Stimulated activated CD8-positive, alpha-beta memory T cell treated with anti-CD3 and anti-CD28 coated beads, Interleukin-15, amount 100 ng/mL, for 4 hours (primary cell): ENCODE measurements around the gene PDZRN3.

Experiments
- DNase-seq, 2 donors: peaks; one replicate each; pipeline ENCODE4 v3.0.0-alpha.2; 2020; ENCODE audit warnings: low read depth in 2 of 2

The PDZRN3 gene

DNA sequence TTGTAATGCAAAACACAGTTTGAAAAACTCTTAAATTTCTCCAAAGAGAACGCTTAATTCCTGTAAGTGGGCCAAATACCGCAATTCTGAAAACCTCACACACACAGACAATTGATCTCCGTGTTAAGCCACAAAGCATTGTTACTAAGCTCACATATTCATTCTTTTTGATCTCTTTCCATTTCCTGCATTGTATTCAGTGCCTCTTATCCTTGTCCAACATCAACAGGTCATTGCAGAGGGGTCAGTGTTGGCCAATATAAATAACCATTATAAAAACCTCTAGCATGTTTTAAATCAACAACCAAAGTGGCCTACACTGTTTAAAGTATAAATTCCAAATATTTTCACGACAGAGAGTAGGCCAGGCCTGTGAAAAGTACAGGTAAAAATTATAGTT lies 171.1 kb downstream of the PDZRN3 start:
- no peak for DNase-seq

DNA sequence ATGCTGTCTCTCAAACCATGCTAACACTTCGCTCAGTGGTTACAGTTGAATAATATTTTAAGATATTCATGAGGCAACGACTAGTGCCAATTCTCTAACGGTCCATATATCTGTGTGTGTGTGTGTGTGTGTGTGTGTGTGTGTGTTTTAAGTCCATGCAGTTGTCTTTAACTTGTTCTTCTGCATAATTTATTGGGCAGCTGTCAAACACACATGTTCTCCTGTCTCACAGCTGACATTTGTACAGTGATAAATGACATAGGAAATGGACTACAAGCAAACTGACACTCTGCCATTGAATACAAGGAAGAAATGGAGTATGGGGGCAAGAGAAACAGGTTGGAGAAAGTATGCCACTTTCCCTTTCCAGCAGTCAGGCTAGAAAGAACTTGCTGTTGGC lies 172.0 kb downstream of the PDZRN3 start:
- no peak for DNase-seq

DNA sequence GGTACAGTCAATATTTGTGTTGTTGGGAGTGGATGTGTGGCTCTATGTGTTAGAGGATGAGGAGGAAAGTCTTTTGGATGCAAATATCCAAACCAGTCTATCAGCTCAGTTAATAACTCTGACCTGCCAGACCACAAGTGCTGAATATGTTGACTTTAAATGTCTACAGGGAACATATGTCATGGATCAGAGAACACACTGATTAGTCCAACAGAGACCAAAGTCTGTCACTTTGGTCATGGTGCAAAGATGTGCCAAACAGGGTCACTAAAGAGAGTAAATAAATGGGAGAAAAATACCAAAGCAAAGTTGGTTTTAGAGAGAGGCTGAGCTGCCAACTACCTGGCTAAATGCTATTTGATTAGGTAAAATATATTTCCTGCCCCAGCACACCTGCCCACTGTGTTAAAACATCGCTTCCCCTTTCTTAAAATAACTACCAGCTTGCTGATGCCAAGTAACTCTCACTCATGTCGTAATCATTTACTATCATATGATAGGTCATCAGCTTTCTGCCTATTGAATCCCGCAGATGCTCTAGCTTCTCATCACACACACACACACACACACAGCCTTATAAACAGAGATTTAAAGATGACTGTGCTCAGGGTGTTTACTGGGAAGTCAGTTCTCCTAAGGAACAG lies 173.3 kb downstream of the PDZRN3 start:
- no peak for DNase-seq

DNA sequence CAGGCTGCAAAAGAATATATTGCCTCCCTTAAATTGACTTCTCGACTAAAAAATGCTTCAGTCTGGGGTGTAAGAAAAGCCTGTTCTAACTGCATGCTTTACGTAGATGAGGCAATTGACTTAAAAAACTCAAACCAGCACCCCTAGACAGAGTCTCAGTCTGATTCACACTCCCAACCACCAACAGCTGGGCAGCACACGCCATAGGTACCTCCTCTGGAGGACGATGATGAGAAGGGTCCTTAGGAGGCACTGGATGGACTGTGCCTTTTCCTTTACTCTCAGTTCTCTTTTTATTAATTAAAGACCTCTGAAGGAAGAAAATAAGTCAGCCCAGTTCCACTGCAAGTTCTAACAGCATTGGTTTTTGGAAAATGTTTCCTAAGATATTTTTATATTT lies 175.0 kb downstream of the PDZRN3 start:
- DNase-seq = no peak

DNA sequence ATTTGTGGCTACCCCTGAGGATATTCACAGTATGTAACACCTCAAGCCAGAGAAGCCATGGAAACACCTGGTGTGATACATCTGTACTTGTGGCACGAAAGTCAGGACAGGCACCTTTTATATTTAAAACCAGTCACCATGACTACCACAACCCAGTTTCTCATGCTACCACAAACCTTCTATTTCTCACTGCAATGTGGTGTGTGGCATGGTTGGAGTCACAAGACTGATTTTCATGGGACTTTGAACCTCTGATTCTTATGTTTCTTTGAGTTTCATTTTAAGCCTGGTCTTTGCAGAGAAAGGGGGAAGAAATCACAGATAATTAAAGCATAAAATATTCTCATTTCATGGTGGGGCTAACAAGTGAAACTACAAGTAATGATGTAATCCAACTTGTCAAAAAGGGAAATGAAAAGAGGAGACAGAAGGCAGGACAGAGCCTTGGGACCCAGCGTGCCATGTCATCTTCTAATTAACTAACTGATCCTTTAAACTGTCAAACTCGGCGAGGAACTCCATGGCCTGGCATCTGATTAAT lies 175.9 kb downstream of the PDZRN3 start:
- no peak for DNase-seq

DNA sequence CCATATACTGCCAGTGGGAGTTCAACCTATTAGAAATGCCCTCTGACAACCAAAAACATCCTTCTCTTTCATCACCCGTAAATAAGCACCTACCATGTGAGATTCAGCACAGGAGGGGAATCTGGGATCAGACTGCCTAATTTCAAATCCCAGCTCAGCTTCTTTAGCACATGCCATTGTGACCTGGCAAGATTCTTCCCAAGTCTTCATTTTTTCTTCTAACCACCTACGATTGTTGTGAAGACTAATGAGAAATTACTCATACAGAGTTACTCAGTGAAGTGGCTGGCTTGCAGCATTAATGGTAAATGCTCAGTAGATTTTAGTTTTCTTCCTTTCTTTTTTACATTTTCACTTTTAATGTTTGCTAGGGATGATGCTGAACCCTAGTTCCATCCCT lies 176.7 kb downstream of the PDZRN3 start:
- DNase-seq = no peak

DNA sequence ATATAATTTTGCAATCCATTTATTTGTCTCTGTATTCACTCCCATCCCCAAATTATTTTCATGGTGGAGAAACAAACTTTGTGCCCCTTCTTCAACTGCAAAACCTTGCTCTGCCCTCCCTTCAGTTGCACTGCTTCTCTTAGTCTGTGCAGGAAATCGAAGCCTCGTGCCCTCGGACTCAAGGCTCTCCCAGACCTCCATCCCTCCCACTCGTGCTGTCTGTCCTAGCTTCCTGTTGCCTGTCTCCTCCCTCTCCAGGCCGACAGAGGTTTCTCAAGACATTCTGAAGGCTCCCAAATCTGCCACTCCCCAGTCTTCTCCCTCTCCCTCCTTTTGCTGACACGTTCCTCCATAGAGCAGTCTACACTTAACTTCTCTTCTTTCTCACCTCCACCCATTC lies 177.6 kb downstream of the PDZRN3 start:
- DNase-seq = no peak

DNA sequence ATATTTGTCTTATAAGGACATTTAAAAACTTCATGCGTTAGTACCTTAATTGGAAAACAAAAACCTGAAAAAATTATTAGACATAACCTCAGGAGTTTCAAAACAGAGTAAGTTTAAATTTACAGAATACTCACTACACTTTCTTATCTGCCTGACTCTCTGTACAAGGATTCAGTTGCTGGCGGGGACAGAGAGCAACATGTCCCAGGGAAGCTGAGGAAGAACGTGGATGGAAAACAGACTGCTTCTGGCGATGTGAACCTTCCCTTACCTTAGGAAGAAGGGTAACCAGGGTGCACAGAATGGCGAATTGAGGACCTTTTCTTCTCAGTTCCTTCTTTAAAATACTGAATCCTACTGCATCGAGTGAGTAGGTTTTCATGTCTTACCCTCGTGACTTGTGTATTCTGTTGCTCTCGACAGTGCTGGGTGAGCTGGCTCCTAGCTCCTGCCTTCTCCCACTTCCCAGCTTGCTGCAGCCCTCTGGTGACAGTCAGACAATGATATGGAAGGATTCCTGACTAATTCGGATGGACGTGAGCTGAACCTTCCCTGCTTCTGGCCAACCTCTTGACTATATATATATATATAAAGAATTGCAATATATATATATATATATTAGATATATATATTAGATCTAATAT lies 178.2 kb downstream of the PDZRN3 start:
- DNase-seq = no peak

DNA sequence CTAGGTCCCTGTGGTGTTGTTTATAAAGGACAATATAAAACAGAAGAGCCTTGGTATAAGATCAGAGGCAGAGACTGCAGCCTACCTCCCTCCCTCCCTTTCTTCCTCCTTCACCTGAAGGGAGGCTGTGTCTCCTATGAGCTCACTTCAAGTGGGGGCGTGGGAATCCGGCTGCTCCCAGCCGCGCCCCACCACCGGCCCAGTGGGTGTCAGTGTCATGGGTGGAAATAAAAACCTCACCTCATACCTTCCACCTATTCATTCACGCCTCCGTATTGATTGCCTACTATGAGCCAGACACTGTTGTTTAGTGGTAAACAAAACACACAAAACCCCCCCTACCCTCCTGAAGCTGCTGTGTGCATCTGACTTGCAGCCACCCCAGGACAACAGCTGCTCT lies 181.9 kb downstream of the PDZRN3 start:
- no peak for DNase-seq

DNA sequence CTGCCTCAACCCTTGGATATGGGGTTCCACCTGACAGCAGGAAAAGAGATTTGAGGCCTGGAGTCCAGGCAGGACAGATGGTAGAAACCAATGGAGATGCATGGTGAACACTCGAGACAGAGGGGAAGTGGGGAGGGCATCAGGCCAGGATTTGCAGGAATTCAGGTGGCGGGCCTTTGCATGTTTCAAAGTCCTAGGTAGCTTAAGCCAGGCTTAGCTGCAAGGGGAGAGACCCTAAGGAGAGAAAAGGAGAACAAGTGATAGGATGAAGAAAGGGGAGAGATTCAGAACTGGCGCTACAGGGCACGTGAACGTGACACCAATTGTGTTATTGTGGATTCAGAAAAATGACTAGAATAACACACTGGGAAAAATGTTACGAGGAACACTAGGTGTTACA lies 182.6 kb downstream of the PDZRN3 start:
- DNase-seq = no peak

DNA sequence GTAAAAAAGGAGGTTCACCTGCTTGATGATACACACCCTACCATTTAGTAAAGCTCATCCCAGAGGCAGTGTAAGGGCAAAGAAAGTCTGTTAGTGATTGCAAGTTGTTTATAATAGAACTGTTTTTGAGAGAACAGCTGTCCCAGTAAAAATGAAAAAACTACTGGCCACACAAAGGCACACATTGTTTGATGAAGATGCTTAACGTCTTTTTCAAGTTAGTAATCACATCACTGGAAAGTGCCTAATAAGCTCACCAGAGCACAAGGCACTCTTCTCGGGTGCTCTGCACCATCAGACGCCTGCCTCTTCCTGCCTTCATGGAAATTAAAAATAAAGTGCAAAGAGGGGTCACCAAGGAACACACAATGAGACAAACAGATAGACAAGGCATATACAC lies 186.9 kb downstream of the PDZRN3 start:
- no peak for DNase-seq

DNA sequence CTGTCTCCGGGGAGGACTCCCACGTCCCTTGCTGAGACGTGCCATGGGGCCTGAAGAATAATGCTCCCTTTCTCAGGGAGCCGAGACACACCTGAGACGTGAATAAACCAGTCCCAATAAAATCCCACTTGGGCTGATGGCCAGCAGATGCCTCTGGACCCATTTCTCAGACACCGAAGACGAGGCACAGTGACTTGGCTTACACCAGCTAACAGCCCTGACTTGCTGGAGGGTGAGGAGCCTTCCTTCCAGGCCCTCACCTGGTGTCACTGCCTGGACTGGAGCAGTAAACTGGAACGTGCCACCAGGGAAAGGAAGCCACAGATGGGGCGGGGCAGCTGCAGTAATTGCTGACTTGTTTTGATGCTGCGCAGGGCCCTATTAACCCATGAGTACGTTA lies 189.7 kb downstream of the PDZRN3 start:
- no peak for DNase-seq

DNA sequence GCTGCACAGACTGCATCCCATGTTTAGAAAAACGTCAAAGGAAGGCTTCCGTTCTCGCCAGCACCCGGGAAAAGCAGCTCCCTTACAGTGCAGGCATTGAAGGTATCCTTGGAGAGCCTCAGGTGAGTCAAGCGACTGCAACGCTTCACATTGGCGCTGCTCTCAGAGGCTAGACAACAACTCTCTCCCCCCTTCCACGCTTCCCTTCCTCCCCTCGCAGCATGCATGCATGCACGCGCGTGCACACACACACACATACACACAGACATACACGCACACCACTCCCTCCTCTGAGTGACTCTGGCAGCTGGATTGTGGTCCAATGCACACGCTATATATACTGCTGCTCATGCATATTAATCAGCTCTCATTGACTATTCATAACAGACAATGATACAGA lies 191.1 kb downstream of the PDZRN3 start:
- DNase-seq = no peak

DNA sequence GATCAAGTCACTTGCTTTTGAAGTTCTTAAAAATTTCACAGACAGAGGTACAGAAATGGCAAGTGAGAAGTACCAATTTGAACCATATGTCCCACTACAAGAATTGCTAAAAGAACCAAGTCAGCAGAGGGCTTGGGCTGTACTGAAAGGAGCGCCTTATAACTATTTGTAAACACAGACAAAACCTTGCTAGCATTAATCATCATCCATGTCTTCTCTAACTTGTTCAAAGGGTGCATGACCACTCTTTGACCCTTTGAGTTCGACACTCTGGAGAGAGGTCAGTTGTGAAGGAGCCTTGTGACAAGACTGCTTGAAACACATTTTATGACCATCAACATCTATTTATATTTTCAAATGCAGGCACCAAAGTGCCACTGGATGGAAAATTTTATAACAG lies 191.7 kb downstream of the PDZRN3 start:
- DNase-seq = no peak

DNA sequence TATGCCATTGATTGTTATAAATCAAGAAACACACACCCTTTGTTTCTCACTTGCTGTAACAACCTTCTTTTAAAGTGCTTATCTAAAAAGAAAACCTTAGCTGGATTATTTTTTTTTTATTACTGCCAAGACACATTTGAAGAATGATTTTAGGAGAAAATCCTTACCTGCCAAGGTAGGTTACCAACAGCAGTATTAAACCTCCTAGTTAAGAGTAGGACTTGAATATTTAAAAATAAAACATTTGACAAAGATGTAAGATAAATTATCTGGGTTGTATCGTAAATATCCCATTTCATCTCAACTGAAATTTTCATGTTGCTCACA lies 192.1 kb downstream of the PDZRN3 start:
- DNase-seq = no peak

DNA sequence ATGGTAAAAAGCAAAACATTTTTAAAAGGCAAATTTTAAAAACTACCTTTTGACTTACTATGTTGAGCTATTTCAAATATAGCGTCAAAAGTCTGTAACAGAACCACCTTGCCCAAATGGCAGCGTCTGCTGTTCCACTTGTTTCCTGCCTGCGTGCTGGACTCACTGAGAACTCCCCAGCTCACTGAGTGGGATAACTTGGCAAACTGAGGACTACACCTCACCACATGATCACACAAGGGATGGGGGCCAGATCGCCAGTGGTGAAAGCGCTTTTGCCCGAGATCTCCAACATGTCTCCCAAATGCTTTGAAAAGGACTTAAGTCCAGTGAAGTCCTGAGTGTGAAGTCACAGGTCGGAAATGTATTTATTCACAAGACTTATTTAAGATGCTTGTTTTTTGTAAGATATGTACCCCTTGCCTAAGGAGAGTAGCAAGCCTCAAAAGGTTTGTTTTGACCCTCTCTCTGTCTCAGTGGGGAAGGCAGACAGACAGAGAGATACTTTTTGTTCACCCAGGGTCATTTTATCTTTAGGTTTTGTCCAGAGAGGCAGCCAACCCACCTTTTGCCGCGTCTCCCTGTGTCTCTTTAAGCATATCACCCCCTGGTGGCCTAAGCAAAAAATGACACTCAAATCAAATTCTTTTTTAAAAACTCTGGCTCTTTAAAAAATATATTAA lies 192.6 kb downstream of the PDZRN3 start:
- DNase-seq = no peak

DNA sequence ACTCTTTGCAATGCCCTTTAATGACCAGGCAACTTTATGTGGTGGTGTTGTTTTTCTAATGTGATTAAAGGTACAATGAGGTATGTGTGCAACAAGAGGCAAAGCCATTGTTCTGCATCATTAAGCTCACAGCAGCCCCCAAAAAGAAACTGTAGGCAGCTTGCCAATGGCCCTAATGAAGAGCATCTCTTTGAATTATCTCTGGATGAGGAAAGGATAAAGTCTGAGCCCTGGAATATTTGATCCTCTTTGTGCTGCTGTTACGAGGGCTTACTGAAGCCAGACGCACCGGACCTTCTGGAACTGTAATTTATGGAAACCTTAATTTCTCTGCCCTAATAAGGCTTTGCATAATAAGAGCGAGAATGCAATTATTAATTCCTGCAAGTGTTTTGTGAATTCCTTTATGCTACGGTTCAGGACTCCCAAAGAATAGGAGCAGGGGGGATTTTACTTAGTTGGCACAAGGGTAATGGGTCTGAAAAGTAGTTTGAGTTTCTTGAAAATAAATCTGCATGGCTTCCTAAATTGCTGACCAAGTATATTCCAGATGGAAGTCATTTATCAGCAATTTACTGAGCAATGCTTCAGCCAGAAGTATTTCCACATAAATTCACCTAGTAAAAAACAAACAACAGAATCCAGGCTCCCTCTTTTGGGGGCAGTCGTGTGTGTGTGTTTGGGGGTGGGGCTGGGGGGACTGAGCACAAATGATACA lies 193.4 kb downstream of the PDZRN3 start:
- DNase-seq = no peak

DNA sequence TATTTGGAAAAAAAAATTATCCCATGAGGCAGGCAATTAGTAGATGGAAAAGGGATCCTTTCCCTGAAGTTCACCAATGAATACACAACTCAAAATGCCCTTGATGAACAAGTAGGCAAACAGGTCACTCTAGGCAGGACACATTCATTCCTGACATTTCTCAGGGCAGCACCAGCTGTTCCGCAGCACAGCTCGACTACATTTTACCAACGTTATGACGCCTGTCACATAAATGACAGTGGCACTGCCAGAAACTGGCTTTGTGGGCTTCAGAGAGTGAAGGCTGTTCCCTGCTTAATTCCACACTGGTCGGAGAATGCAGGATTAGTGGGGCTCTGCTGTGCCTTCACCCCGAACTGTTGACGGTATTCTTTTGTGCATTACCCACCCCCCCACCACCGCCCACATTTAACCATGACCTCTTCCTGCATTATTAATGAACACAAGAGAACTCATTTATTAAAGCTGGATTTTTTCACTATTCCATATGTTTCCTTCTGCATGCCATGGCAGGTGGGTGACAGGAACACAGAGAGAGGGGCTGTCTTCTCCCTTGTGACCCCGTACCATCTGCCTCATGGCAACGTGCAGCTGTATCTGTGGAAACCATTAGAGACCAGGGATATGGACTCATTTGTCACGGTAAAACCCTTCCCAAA lies 197.6 kb downstream of the PDZRN3 start:
- DNase-seq = no peak

DNA sequence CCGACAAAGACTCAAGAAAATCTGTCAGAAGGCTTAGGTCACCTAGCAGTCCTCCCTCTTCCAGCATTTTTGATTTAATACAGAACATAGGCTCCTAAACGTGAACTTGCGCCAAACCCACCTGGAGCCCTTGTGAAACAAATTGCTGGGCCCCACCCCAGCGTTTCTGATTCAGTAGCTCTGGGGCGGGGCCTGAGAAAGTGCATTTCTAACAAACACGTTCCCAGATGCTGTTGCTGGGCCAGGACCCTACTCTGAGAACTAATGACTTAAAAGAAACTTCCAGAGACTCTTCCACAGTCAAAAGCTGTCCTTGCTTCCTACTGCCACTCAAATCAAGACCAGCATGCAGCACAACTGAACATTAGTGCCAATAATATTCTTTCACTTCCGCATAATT lies 198.1 kb downstream of the PDZRN3 start:
- DNase-seq = no peak

DNA sequence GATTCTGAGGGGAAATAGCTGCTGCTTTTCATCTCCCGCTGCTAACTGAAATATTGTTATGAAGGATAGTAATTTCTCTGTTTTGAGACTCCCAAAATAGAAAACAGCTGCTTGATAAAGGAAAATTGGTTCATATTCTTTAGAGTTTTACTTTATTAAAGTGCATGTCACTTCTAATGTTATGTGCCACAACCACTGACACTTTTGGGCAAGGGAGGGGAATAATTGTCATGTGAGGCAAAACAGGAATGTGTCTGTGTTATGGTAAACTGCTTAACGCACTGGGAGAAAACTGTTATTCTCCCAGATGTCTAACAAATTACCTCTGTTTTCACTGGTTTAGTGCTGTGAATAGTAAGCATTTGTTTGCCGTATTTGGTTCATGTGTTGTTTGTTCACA lies 201.6 kb downstream of the PDZRN3 start:
- no peak for DNase-seq

DNA sequence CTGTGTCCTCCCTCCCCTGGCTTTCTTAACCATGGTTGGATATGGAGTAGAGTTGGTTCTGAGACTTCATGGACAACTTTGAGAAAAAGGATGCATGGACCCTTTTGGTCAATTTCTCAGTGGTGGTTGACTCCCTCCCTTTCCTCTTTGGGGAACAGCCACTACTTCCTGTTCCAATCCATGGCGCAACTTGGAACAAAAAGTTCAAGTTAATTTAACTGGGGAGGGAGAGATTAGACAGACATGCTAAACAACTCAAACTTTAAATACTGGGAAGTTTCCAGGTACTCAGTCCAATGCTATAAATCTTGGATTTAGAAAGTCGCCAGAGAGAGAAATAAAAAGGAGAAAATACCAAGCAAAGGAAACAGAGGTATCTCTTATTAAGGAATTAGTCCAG lies 202.2 kb downstream of the PDZRN3 start:
- no peak for DNase-seq

DNA sequence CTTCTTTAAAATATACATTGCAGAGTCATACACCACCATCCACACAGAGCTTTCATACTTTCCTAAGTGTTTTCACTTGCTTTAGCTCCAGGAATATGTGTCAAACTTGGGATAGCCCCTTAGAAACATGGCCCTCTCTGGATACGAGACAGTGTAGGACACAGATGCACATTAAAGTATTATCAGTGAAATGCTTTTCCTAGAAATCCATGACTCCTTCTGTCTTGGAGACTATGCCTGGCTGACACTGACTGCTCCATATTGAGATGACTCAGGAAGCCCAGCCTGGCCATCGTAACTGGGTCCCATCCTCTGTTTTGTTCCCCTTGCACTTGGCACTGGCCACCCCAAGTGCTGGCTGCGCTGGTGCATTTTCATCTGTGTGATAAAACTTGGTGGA lies 204.8 kb downstream of the PDZRN3 start:
- DNase-seq = no peak
